AG10803 (cell line): Measurements from ENCODE around the gene NAT16.
A peak's percentile ranks its signal among the peaks of the same experiment; 100 is the strongest.

ENCODE experiments used
- DNase-seq: peaks from one replicate; pipeline ENCODE4 v3.0.0; 2010; ENCODE audit warnings: low read depth
- H3K4me3 ChIP-seq: 2 replicates; pipeline ENCODE4 v1.5.1; 2011; ENCODE audit warnings: mild to moderate bottlenecking, low read length, control low read depth
- TF ChIP-seq, protein P1 (sequence below): conservative IDR thresholded peaks from 2 replicates; pipeline ENCODE4 v1.5.1; 2011; ENCODE audit warnings: mild to moderate bottlenecking, low read length, control low read depth, inconsistent platforms

Gene NAT16

GRCh38 chr7:101189109-101189508, 9.0 kb upstream of the NAT16 start:
- TF ChIP-seq, protein P1, sequence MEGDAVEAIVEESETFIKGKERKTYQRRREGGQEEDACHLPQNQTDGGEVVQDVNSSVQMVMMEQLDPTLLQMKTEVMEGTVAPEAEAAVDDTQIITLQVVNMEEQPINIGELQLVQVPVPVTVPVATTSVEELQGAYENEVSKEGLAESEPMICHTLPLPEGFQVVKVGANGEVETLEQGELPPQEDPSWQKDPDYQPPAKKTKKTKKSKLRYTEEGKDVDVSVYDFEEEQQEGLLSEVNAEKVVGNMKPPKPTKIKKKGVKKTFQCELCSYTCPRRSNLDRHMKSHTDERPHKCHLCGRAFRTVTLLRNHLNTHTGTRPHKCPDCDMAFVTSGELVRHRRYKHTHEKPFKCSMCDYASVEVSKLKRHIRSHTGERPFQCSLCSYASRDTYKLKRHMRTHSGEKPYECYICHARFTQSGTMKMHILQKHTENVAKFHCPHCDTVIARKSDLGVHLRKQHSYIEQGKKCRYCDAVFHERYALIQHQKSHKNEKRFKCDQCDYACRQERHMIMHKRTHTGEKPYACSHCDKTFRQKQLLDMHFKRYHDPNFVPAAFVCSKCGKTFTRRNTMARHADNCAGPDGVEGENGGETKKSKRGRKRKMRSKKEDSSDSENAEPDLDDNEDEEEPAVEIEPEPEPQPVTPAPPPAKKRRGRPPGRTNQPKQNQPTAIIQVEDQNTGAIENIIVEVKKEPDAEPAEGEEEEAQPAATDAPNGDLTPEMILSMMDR: no peak
- no peak for DNase-seq
- no peak overlapping the region for H3K4me3 ChIP-seq

DNA sequence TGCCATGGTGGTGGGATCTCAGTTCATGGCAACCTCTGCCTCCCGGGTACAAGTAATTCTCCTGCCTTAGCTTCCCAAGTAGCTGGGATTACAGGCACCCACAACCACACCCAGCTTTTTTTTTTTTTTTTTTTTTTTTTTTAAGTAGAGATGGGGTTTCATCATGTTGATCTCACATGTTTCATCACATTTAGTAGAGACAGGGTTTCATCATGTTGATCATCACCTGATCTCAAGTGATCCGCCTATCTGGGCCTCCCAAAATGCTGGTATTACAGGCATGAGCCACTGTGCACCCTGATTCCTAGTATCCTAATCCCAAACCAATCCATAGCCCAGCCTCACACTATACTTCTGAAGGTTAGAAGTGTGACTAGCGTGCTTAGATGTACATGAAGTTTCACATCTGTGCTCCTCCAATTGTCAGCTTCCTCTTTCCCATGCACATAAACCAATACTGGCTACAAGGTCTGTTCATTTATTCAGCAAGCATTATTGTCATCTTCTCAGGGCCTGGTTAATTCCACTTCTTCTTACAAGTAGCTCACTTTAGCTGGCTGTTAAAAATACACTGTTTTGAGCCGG, 6.8 kb upstream of the NAT16 start:
- TF ChIP-seq, protein P1: no peak
- no peak overlapping the region for H3K4me3 ChIP-seq
- no peak for DNase-seq

GRCh38 chr7:101186194-101186593, 6.1 kb upstream of the NAT16 start:
- no peak overlapping the region for H3K4me3 ChIP-seq
- no peak for DNase-seq
- TF ChIP-seq, protein P1: no peak

GRCh38 chr7:101185258-101185839, 5.3 kb upstream of the NAT16 start:
- TF ChIP-seq, protein P1: no peak
- DNase-seq: peak; percentile 49
- no peak overlapping the region for H3K4me3 ChIP-seq

- TF ChIP-seq, protein P1: no peak
- no peak for DNase-seq
- no peak overlapping the region for H3K4me3 ChIP-seq
Measured at GRCh38 chr7:101179713-101180112, 380 bp downstream of the NAT16 start.

- DNase-seq: no peak
- H3K4me3 ChIP-seq: no peak overlapping the region
- TF ChIP-seq, protein P1: no peak
Measured at GRCh38 chr7:101179117-101179516, 976 bp downstream of the NAT16 start.

GRCh38 chr7:101177644-101178043, 2.4 kb downstream of the NAT16 start:
- DNase-seq: no peak
- no peak overlapping the region for H3K4me3 ChIP-seq
- TF ChIP-seq, protein P1: no peak
